ENCODE data around the gene NAB2. TPM values are rescaled to one million over a fixed set of nuclear protein-coding genes. Genes with fewer than 3 reads are reported as not detected.

The NAB2 gene
- polyA plus RNA-seq, 2 of the 4 experiments (the other 2 are of a cell fraction), result 8.6 to 9.8 TPM

GRCh38 chr12:57110104-57111030 is 21.5 kb downstream of the NAB2 start:
- peak overlapping the region; percentile 59 for H3K4me3 ChIP-seq
- peak; percentile 64 to 75 for DNase-seq (ENCODE audit: low read depth in 1 of 2, low spot score in 1 of 2)
- WGBS (ENCODE audit: missing lambda C conversion rate), result 5% methylated on average over 28 of the region's 28 CpGs

More at GRCh38 chr12:57110104-57111030, 21.5 kb downstream of the NAB2 start:
- no peak for FAIRE-seq
- Histone ChIP-seq H3K4me2 (peak overlapping the region; percentile 98), H3K9me3 (no peaks in the 10 kb centered on the region), H3K27ac (peak overlapping the region; percentile 92 to 98), H3K4me1 (peaks cover 19% of the 10 kb centered on the region)
- ChIA-PET POLR2A (interaction anchor here (0.6 to 3.5 kb wide), 11 partner anchors 9 to 384 kb away, joined by 3 to 143 read pairs (median 11); partner anchors contain the start of genes LRP1, NAB2, NACA and NEMP1), CTCF (interaction anchor here (0.9 to 13.4 kb wide), 17 partner anchors 12 to 422 kb away, joined by 3 to 440 read pairs (median 23); partner anchors contain the start of genes LRP1, MYO1A, NAB2 and NEMP1)
- TF ChIP-seq NR3C1 (IDR thresholded peaks at IDR 0.05) (no peak), NPAS2 (CRISPR knock-in tag; IDR thresholded peaks at IDR 0.05; ENCODE audit: borderline replicate concordance) (no peak), POLR2A (IDR thresholded peaks at IDR 0.05; ENCODE audit: low read length) (peak; percentile 26; the same call in 1 of the 2 replicates), KDM5A (IDR thresholded peaks at IDR 0.05) (no peak), TFCP2L1 (CRISPR knock-in tag; IDR thresholded peaks at IDR 0.05) (peak; percentile 1; the same call in 1 of the 2 replicates), REST (IDR thresholded peaks at IDR 0.05) (no peak), GATA3 (IDR thresholded peaks at IDR 0.05; ENCODE audit: borderline replicate concordance) (peak; percentile 49; the same call in 1 of the 2 replicates), JUNB (IDR thresholded peaks at IDR 0.05) (no peak), CEBPB (IDR thresholded peaks at IDR 0.05) (peak in 1 of 2 experiments; percentile 35; a peak in 1 of 4 replicates), JUN (IDR thresholded peaks at IDR 0.05) (peak in 1 of 2 experiments; percentile 36; a peak in 1 of 5 replicates), MYC (IDR thresholded peaks at IDR 0.05; ENCODE audit: borderline replicate concordance, low read length) (peak; percentile 80)
- TF ChIP-seq, protein P1, sequence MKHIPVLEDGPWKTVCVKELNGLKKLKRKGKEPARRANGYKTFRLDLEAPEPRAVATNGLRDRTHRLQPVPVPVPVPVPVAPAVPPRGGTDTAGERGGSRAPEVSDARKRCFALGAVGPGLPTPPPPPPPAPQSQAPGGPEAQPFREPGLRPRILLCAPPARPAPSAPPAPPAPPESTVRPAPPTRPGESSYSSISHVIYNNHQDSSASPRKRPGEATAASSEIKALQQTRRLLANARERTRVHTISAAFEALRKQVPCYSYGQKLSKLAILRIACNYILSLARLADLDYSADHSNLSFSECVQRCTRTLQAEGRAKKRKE (CRISPR knock-in tag; IDR thresholded peaks at IDR 0.05; ENCODE audit: low read depth), result no peak
- TF ChIP-seq, protein P2, sequence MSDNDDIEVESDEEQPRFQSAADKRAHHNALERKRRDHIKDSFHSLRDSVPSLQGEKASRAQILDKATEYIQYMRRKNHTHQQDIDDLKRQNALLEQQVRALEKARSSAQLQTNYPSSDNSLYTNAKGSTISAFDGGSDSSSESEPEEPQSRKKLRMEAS (IDR thresholded peaks at IDR 0.05), result peak; percentile 83
- TF ChIP-seq, protein P3, sequence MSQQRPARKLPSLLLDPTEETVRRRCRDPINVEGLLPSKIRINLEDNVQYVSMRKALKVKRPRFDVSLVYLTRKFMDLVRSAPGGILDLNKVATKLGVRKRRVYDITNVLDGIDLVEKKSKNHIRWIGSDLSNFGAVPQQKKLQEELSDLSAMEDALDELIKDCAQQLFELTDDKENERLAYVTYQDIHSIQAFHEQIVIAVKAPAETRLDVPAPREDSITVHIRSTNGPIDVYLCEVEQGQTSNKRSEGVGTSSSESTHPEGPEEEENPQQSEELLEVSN (IDR thresholded peaks at IDR 0.05; ENCODE audit: borderline replicate concordance, low read depth), result peak; percentile 72; the same call in 1 of the 2 replicates
- TF ChIP-seq, protein P4, sequence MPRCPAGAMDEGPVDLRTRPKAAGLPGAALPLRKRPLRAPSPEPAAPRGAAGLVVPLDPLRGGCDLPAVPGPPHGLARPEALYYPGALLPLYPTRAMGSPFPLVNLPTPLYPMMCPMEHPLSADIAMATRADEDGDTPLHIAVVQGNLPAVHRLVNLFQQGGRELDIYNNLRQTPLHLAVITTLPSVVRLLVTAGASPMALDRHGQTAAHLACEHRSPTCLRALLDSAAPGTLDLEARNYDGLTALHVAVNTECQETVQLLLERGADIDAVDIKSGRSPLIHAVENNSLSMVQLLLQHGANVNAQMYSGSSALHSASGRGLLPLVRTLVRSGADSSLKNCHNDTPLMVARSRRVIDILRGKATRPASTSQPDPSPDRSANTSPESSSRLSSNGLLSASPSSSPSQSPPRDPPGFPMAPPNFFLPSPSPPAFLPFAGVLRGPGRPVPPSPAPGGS (IDR thresholded peaks at IDR 0.05), result 0 out of 3 replicates have a peak, but pooled peaks have one; percentile 50
- peak; percentile 55 to 70 for ATAC-seq

Data from A549 (cell line).